GM23338 (cell line): ENCODE results near the gene CAND1. TPM values are rescaled to one million over a fixed set of nuclear protein-coding genes. Genes with fewer than 3 reads are reported as not detected.

ENCODE experiments used
- ATAC-seq: fragments of 200-7000 bp; cut with Tn5 transposase; 3 replicates; pipeline ENCODE4 v1.9.1; 2020
- DNase-seq: peaks from one replicate; pipeline ENCODE4 v3.0.0-alpha.2; 2015; ENCODE audit warnings: low spot score
- H2AFZ ChIP-seq: fragments of 200-600 bp; sonication (generic); 2 replicates; pipeline ENCODE4 v1.8.0; 2016; ENCODE audit warnings: antibody characterized with exemption, mild to moderate bottlenecking, moderate library complexity
- H3F3A ChIP-seq: fragments of 200-600 bp; sonication (generic); replicated peaks from 2 replicates; pipeline ENCODE4 v1.8.0; 2017; ENCODE audit warnings: antibody characterized with exemption, mixed run types, low read depth
- H3K27ac ChIP-seq: fragments of 200-600 bp; sonication (generic); 2 replicates; pipeline ENCODE4 v1.6.1; 2016; ENCODE audit warnings: low read depth
- H3K27me3 ChIP-seq: fragments of 200-600 bp; sonication (generic); 2 replicates; pipeline ENCODE4 v1.8.0; 2016; ENCODE audit warnings: mild to moderate bottlenecking, mixed run types, moderate library complexity; ENCODE audit not compliant: insufficient read depth
- H3K36me3 ChIP-seq: fragments of 200-600 bp; sonication (generic); 2 replicates; pipeline ENCODE4 v1.8.0; 2016; ENCODE audit warnings: mild to moderate bottlenecking; ENCODE audit not compliant: insufficient read depth
- H3K4me1 ChIP-seq: fragments of 200-600 bp; sonication (generic); 2 replicates; pipeline ENCODE4 v1.8.0; 2016; ENCODE audit warnings: mild to moderate bottlenecking, moderate library complexity; ENCODE audit not compliant: insufficient read depth
- H3K4me2 ChIP-seq: fragments of 200-600 bp; sonication (generic); 2 replicates; pipeline ENCODE4 v1.7.1; 2017; ENCODE audit warnings: mixed run types
- H3K4me3 ChIP-seq: fragments of 200-600 bp; sonication (generic); 2 replicates; pipeline ENCODE4 v1.6.1; 2016; ENCODE audit warnings: mixed run types
- H3K79me2 ChIP-seq: fragments of 200-600 bp; sonication (generic); replicated peaks from 2 replicates; pipeline ENCODE4 v1.8.0; 2017; ENCODE audit warnings: mild to moderate bottlenecking; ENCODE audit not compliant: insufficient read depth
- H3K9me2 ChIP-seq: fragments of 200-600 bp; sonication (generic); 2 replicates; pipeline ENCODE4 v1.8.0; 2017; ENCODE audit not compliant: insufficient read depth
- H4K20me1 ChIP-seq: fragments of 200-600 bp; sonication (generic); replicated peaks from 2 replicates; pipeline ENCODE4 v1.8.0; 2017; ENCODE audit warnings: mild to moderate bottlenecking; ENCODE audit not compliant: insufficient read depth
- H3K27ac Mint-ChIP-seq: 2 replicates; pipeline ENCODE4 v1.8.0; 2020; ENCODE audit warnings: inconsistent platforms, mild to moderate bottlenecking, moderate library complexity, mixed read lengths
- H3K27me3 Mint-ChIP-seq: 3 replicates; pipeline ENCODE4 v1.8.0; 2022; ENCODE audit warnings: low read depth, mild to moderate bottlenecking, moderate library complexity, mixed read lengths, inconsistent platforms; ENCODE audit not compliant: insufficient read depth, poor library complexity
- H3K36me3 Mint-ChIP-seq: 3 replicates; pipeline ENCODE4 v1.8.0; 2021; ENCODE audit warnings: low read depth, mild to moderate bottlenecking, inconsistent platforms, moderate library complexity, mixed read lengths
- H3K4me1 Mint-ChIP-seq: 3 replicates; pipeline ENCODE4 v1.8.0; 2020; ENCODE audit warnings: mild to moderate bottlenecking, inconsistent platforms, mixed read lengths
- H3K4me3 Mint-ChIP-seq: 3 replicates; pipeline ENCODE4 v1.8.0; 2021; ENCODE audit warnings: moderate library complexity, mild to moderate bottlenecking, inconsistent platforms, mixed read lengths
- H3K9me3 Mint-ChIP-seq: 3 replicates; pipeline ENCODE4 v1.8.0; 2020; ENCODE audit warnings: moderate library complexity, mild to moderate bottlenecking, inconsistent platforms, mixed read lengths
- CREB1 ChIP-seq: fragments of 250-450 bp; sonication (Bioruptor Pico); IDR thresholded peaks from 2 replicates; pipeline ENCODE4 v1.5.0; 2020; ENCODE audit warnings: low read depth, mild to moderate bottlenecking, moderate library complexity
- ETS1 ChIP-seq: IDR thresholded peaks from 2 replicates; pipeline ENCODE4 v1.6.1; 2016; ENCODE audit warnings: antibody characterized with exemption
- EZH2phosphoT487 ChIP-seq: fragments of 200-600 bp; sonication (generic); IDR thresholded peaks from one replicate; pipeline ENCODE4 v1.8.1; 2018; ENCODE audit warnings: antibody characterized with exemption; ENCODE audit not compliant: unreplicated experiment
- JUNB ChIP-seq: IDR thresholded peaks from one replicate; pipeline ENCODE4 v1.6.1; 2016; ENCODE audit warnings: antibody characterized with exemption; ENCODE audit not compliant: unreplicated experiment
- NANOG ChIP-seq: IDR thresholded peaks from 2 replicates; pipeline ENCODE4 v1.6.1; 2016; ENCODE audit warnings: antibody characterized with exemption, borderline replicate concordance
- POLR2AphosphoS5 ChIP-seq: IDR thresholded peaks from 2 replicates; pipeline ENCODE4 v1.6.1; 2016; ENCODE audit warnings: antibody characterized with exemption, low read depth
- ZNF114 ChIP-seq: fragments of 250-450 bp; sonication (Bioruptor Pico); IDR thresholded peaks from 2 replicates; pipeline ENCODE4 v1.5.0; 2020; ENCODE audit warnings: mild to moderate bottlenecking, moderate library complexity
- ZNF331 ChIP-seq: fragments of 250-450 bp; sonication (Bioruptor Pico); IDR thresholded peaks from 2 replicates; pipeline ENCODE4 v1.5.0; 2020; ENCODE audit warnings: low read depth, mild to moderate bottlenecking, moderate library complexity
- ZNF462 ChIP-seq: fragments of 250-450 bp; sonication (Bioruptor Pico); IDR thresholded peaks from 2 replicates; pipeline ENCODE4 v1.5.0; 2020; ENCODE audit warnings: mild to moderate bottlenecking, moderate library complexity
- polyA plus RNA-seq: library from polyadenylated mRNA; unstranded; fragments of >200 nt; fragmentation: Nextera tagmentation; extraction: Ambion mirVana; gene quantifications from 2 replicates; pipeline ENCODE4 v1.2.1, GENCODE V29; 2016
- total RNA-seq: library from RNA; depleted of rRNA; stranded (reverse); fragments of >200 nt; shearing (Covaris generic); gene quantifications from 2 replicates; pipeline ENCODE4 v1.2.3, GENCODE V29; 2014
- TF ChIP-seq, protein P1 (sequence below): IDR thresholded peaks from one replicate; pipeline ENCODE4 v1.6.1; 2018; ENCODE audit warnings: antibody characterized with exemption; ENCODE audit not compliant: unreplicated experiment

Gene CAND1
- total and polyA plus RNA-seq, 2 experiments from 2014 or later, result 71.4 to 151 TPM

- Histone ChIP-seq H3K36me3 (no peaks in the 10 kb centered on the region), H3K27me3 (no peaks in the 10 kb centered on the region), H2AFZ (peak overlapping the region; percentile 81), H4K20me1 (no peaks in the 10 kb centered on the region), H3F3A (no peaks in the 10 kb centered on the region), H3K27ac (no peak overlapping the region), H3K4me1 (no peaks in the 10 kb centered on the region), H3K79me2 (no peaks in the 10 kb centered on the region), H3K4me2 (no peak overlapping the region), H3K4me3 (no peak overlapping the region), H3K9me2 (no peaks in the 10 kb centered on the region)
- DNase-seq (no peak), ATAC-seq (no peak)
- H3K4me3 Mint-ChIP-seq, result no peak overlapping the region
- no peaks in the 10 kb centered on the region; the same call in 2 of the 3 replicates for H3K9me3 Mint-ChIP-seq
- H3K36me3 Mint-ChIP-seq, result no peaks in the 10 kb centered on the region
- H3K27ac Mint-ChIP-seq, result no peak overlapping the region
- H3K27me3 Mint-ChIP-seq, result no peaks in the 10 kb centered on the region
- H3K4me1 Mint-ChIP-seq, result no peaks in the 10 kb centered on the region
- no peak for TF ChIP-seq POLR2AphosphoS5
These were observed 12.5 kb upstream of the CAND1 start for GRCh38 chr12:67256649-67257048.

- Mint-ChIP-seq H3K36me3 (no peaks in the 10 kb centered on the region; the same call in 2 of the 3 replicates), H3K27ac (no peak overlapping the region), H3K4me3 (no peak overlapping the region), H3K9me3 (peaks cover 4% of the 10 kb centered on the region; the same call in 1 of the 3 replicates), H3K27me3 (peaks cover 3% of the 10 kb centered on the region), H3K4me1 (peaks cover 2% of the 10 kb centered on the region; the same call in 2 of the 3 replicates)
- no peaks in the 10 kb centered on the region for H3K27me3 ChIP-seq
- H3F3A ChIP-seq, result no peaks in the 10 kb centered on the region
- no peaks in the 10 kb centered on the region for H3K79me2 ChIP-seq
- no peak overlapping the region for H2AFZ ChIP-seq
- H3K36me3 ChIP-seq, result no peaks in the 10 kb centered on the region
- H3K27ac ChIP-seq, result no peak overlapping the region
- DNase-seq (no peak), ATAC-seq (no peak)
- no peak overlapping the region for H3K4me2 ChIP-seq
- 0 out of 2 replicates have a peak, but pooled peaks cover 6% of the 10 kb centered on the region for H3K4me1 ChIP-seq
- H3K4me3 ChIP-seq, result no peak overlapping the region
- H3K9me2 ChIP-seq, result no peaks in the 10 kb centered on the region; the same call in 1 of the 2 replicates
- no peaks in the 10 kb centered on the region for H4K20me1 ChIP-seq
- no peak for TF ChIP-seq EZH2phosphoT487
- TF ChIP-seq JUNB, result no peak
- no peak for TF ChIP-seq NANOG
- TF ChIP-seq ETS1, result no peak
- TF ChIP-seq, protein P1, sequence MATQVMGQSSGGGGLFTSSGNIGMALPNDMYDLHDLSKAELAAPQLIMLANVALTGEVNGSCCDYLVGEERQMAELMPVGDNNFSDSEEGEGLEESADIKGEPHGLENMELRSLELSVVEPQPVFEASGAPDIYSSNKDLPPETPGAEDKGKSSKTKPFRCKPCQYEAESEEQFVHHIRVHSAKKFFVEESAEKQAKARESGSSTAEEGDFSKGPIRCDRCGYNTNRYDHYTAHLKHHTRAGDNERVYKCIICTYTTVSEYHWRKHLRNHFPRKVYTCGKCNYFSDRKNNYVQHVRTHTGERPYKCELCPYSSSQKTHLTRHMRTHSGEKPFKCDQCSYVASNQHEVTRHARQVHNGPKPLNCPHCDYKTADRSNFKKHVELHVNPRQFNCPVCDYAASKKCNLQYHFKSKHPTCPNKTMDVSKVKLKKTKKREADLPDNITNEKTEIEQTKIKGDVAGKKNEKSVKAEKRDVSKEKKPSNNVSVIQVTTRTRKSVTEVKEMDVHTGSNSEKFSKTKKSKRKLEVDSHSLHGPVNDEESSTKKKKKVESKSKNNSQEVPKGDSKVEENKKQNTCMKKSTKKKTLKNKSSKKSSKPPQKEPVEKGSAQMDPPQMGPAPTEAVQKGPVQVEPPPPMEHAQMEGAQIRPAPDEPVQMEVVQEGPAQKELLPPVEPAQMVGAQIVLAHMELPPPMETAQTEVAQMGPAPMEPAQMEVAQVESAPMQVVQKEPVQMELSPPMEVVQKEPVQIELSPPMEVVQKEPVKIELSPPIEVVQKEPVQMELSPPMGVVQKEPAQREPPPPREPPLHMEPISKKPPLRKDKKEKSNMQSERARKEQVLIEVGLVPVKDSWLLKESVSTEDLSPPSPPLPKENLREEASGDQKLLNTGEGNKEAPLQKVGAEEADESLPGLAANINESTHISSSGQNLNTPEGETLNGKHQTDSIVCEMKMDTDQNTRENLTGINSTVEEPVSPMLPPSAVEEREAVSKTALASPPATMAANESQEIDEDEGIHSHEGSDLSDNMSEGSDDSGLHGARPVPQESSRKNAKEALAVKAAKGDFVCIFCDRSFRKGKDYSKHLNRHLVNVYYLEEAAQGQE, result no peak
- no peak for TF ChIP-seq ZNF114 (CRISPR knock-in tag)
- no peak for TF ChIP-seq CREB1
- no peak for TF ChIP-seq ZNF462 (CRISPR knock-in tag)
- no peak for TF ChIP-seq ZNF331
These were observed 5.7 kb upstream of the CAND1 start for GRCh38 chr12:67263471-67263870.
